K562 (cell line): ENCODE measurements around the gene TNRC6B. TPM values are rescaled to one million over a fixed set of nuclear protein-coding genes. Genes with fewer than 3 reads are reported as not detected.

Source experiments
- ATF7 ChIP-seq: fragments of 450-650 bp; IDR thresholded peaks from 2 replicates; pipeline ENCODE4 v1.7.1; 2014; ENCODE audit warnings: mild to moderate bottlenecking, moderate library complexity
- BCOR ChIP-seq: fragments of 450-650 bp; IDR thresholded peaks from 2 replicates; pipeline ENCODE4 v1.6.1; 2016
- DIDO1 ChIP-seq: fragments of 450-650 bp; IDR thresholded peaks from 2 replicates; pipeline ENCODE4 v1.6.1; 2016; ENCODE audit warnings: low read depth, missing biosample characterization, missing genetic modification characterization
- FOXK2 ChIP-seq, 2 experiments: fragments of 450-650 bp; IDR thresholded peaks in 1 of 2; conservative IDR thresholded peaks in 1 of 2; 2 replicates each; pipeline ENCODE4 v1.6.1; 2016; ENCODE audit warnings: low read depth in 2 of 2, mild to moderate bottlenecking in 1 of 2
- FOXP1 ChIP-seq: sonication (generic); formaldehyde crosslinking; IDR thresholded peaks from 2 replicates; pipeline ENCODE4 v1.8.0; 2022; ENCODE audit warnings: mild to moderate bottlenecking, missing genetic modification reagents
- GABPB1 ChIP-seq: sonication (generic); formaldehyde crosslinking; IDR thresholded peaks from 2 replicates; pipeline ENCODE4 v1.8.0; 2022; ENCODE audit warnings: mild to moderate bottlenecking, missing genetic modification reagents
- KDM5B ChIP-seq: fragments of 200-600 bp; sonication (generic); IDR thresholded peaks from 2 replicates; pipeline ENCODE4 v1.6.1; 2012; ENCODE audit warnings: low read depth, mild to moderate bottlenecking, moderate library complexity, low read length, control low read depth, inconsistent platforms; ENCODE audit not compliant: insufficient replicate concordance
- MAZ ChIP-seq, 2 experiments: fragments of 450-650 bp in 1 of 2; sonication (generic) in 1 of 2; formaldehyde crosslinking; IDR thresholded peaks in 1 of 2; conservative IDR thresholded peaks in 1 of 2; 2 replicates each; pipeline versions ENCODE4 v1.4.0 to v1.5.0; 2020; ENCODE audit warnings: mild to moderate bottlenecking in 1 of 2, missing genetic modification reagents in 1 of 2
- NFRKB ChIP-seq: fragments of 450-650 bp; IDR thresholded peaks from 2 replicates; pipeline ENCODE4 v1.6.1; 2016; ENCODE audit warnings: low read depth
- NR2C1 ChIP-seq, 2 experiments: fragments of 450-650 bp; IDR thresholded peaks; 2 replicates each; pipeline ENCODE4 v1.6.1; 2017; ENCODE audit warnings: mild to moderate bottlenecking in 2 of 2, antibody characterized with exemption in 1 of 2, inconsistent platforms in 1 of 2, missing compliant biosample characterization in 1 of 2, missing genetic modification characterization in 1 of 2
- NR4A1 ChIP-seq, 2 experiments: fragments of 250-450 bp in 1 of 2; fragments of 450-650 bp in 1 of 2; sonication (Bioruptor Pico) in 1 of 2; IDR thresholded peaks; 2 replicates each; pipeline versions ENCODE4 v1.4.0 to v1.6.1; 2016 to 2020; ENCODE audit warnings: mild to moderate bottlenecking in 2 of 2, missing compliant biosample characterization in 1 of 2, missing genetic modification characterization in 1 of 2, moderate library complexity in 1 of 2
- NRF1 ChIP-seq, 2 experiments: fragments of 450-650 bp; IDR thresholded peaks in 1 of 2; conservative IDR thresholded peaks in 1 of 2; 2 replicates each; pipeline ENCODE4 v1.6.1; 2014; ENCODE audit warnings: mild to moderate bottlenecking in 2 of 2
- POLR2AphosphoS5 ChIP-seq: IDR thresholded peaks from 2 replicates; pipeline ENCODE4 v1.6.1; 2011; ENCODE audit warnings: mild to moderate bottlenecking, low read depth, low read length, moderate library complexity; ENCODE audit not compliant: control insufficient read depth, insufficient read depth
- RB1 ChIP-seq: fragments of 450-650 bp; IDR thresholded peaks from 2 replicates; pipeline ENCODE4 v1.6.1; 2017; ENCODE audit warnings: low read depth, mild to moderate bottlenecking
- RBBP5 ChIP-seq: fragments of 200-600 bp; sonication (generic); IDR thresholded peaks from 2 replicates; pipeline ENCODE4 v1.6.1; 2012; ENCODE audit warnings: borderline replicate concordance, mild to moderate bottlenecking, low read length, control low read depth, inconsistent platforms; ENCODE audit not compliant: insufficient read depth, poor library complexity, severe bottlenecking
- RFX5 ChIP-seq: IDR thresholded peaks from 2 replicates; pipeline ENCODE4 v1.6.1; 2011; ENCODE audit warnings: low read depth, mild to moderate bottlenecking, improper control_type of control experiment, low read length
- SIN3A ChIP-seq, 2 experiments: fragments of 150-350 bp in 1 of 2; IDR thresholded peaks; 2 replicates each; pipeline ENCODE4 v1.6.1; 2011 to 2016; ENCODE audit warnings: borderline replicate concordance in 2 of 2, low read depth in 2 of 2, low read length in 2 of 2, mild to moderate bottlenecking in 2 of 2, moderate library complexity in 2 of 2; ENCODE audit not compliant: control insufficient read depth in 1 of 2
- SMARCE1 ChIP-seq: fragments of 450-650 bp; IDR thresholded peaks from 2 replicates; pipeline ENCODE4 v1.7.1; 2016; ENCODE audit warnings: mild to moderate bottlenecking
- SP2 ChIP-seq: IDR thresholded peaks from 2 replicates; pipeline ENCODE4 v1.6.1; 2011; ENCODE audit warnings: mild to moderate bottlenecking, low read depth, low read length, moderate library complexity; ENCODE audit not compliant: poor library complexity, severe bottlenecking; ENCODE audit errors: extremely low read depth
- STAT6 ChIP-seq: sonication (generic); formaldehyde crosslinking; IDR thresholded peaks from 2 replicates; pipeline ENCODE4 v1.8.1; 2023; ENCODE audit warnings: mild to moderate bottlenecking, missing genetic modification reagents
- TRIM25 ChIP-seq: fragments of 450-650 bp; IDR thresholded peaks from 2 replicates; pipeline ENCODE4 v1.7.0; 2016; ENCODE audit warnings: borderline replicate concordance
- polyA plus RNA-seq, 8 experiments: library from polyadenylated mRNA; depleted of rRNA in 4 of 8; stranded (reverse) in 5 of 8; unstranded in 3 of 8; fragments of >200 nt; fragmentation: Nextera tagmentation in 2 of 8; fragmentation: Illumina TruSeq in 1 of 8; extraction: Ambion mirVana in 2 of 8; extraction: Trizol in 1 of 8; gene quantifications; 2 replicates each; pipeline versions ENCODE4 v1.2.1 to v1.2.3, GENCODE V29; 2011 to 2014; ENCODE audit warnings: inconsistent platforms in 1 of 8, missing spikeins in 1 of 8
- total RNA-seq, 7 experiments: library from RNA; depleted of rRNA in 6 of 7; stranded (reverse); fragments of >200 nt in 6 of 7; fragmentation: Illumina TruSeq in 2 of 7; extraction: Trizol in 2 of 7; gene quantifications; 2 replicates each; pipeline versions ENCODE4 v1.2.1 to v1.2.3, GENCODE V29; 2011 to 2021; ENCODE audit warnings: low replicate concordance in 1 of 7

TNRC6B gene
- total and polyA plus RNA-seq, 9 of the 15 experiments (the other 6 are each of a cell fraction or from before 2014, with no cell fraction given) = 0.96 to 18.8 (median 10.8) TPM

DNA sequence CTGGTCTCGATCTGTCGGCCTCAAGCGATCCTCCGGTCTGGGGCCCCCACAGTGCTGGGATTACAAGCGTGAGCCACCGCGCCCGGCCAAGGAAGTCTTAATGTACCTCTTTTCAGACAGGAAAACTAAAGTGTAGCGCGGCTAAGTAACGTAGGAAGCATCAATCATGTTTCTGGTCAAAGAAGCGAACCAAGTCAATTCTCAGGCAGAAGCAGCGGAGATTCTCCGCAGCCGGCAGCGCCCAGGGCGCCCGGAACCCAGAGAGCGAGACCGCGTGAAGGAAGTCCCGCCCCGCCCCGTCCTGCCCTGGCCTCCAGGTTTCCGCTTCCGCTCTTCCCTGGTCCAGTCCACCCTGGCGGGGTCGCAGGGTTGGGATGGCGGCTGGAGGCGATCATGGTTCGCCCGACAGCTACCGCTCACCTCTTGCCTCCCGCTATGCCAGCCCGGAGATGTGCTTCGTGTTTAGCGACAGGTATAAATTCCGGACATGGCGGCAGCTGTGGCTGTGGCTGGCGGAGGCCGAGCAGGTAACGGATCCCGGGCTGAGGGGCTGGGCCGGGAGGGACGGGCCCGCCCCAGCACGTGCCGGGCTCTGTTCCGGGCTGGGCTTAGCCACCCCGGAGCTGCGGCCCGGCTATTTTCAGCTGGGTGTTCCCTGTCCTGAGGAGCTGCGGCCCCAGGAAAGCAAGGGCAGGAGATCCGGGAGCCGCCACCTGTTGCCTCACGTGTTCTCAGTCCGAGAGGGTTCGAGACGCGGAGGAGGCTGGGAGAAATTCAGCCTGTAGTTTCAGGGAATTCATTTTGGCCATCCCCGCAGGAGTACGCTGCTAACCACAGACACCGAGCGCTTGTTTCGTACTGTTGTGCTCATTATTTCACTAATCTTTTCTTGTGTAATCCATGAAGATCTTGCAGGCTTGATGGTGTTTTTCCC lies 168.7 kb downstream of the TNRC6B start, which contains the start of gene ADSL (continued):
- peak; percentile 85 for TF ChIP-seq RBBP5
- no peak for TF ChIP-seq NR4A1 (CRISPR knock-in tag; IDR thresholded peaks at IDR 0.05)
- peak; percentile 36; the same call in 1 of the 2 replicates for TF ChIP-seq NR4A1 (tag; IDR thresholded peaks at IDR 0.05)
- TF ChIP-seq POLR2AphosphoS5 = 0 out of 2 replicates have a peak, but pooled peaks have one; percentile 46
- no peak for TF ChIP-seq NRF1 (conservative IDR thresholded peaks at IDR 0.05 in 1 of 2, IDR thresholded peaks at IDR 0.05 in 1 of 2)
- TF ChIP-seq ATF7 = peak; percentile 93
- peak; percentile 60; the same call in 1 of the 2 replicates for TF ChIP-seq RB1
- peak; percentile 61 to 76 for TF ChIP-seq MAZ (CRISPR knock-in tag; conservative IDR thresholded peaks at IDR 0.05 in 1 of 2, IDR thresholded peaks at IDR 0.05 in 1 of 2)
- TF ChIP-seq TRIM25 = no peak
- peak in 1 of 2 experiments; percentile 79; a peak in 2 of 4 replicates for TF ChIP-seq FOXK2 (conservative IDR thresholded peaks at IDR 0.05 in 1 of 2, IDR thresholded peaks at IDR 0.05 in 1 of 2; ENCODE audit: low read depth in 2 of 2)
- TF ChIP-seq NFRKB = 0 out of 2 replicates have a peak, but pooled peaks have one; percentile 19
- peak; percentile 6 for TF ChIP-seq BCOR
- TF ChIP-seq GABPB1 (CRISPR knock-in tag) = peak; percentile 95
- peak; percentile 53; the same call in 1 of the 2 replicates for TF ChIP-seq DIDO1 (tag)
- peak; percentile 96 for TF ChIP-seq KDM5B
- peak; percentile 39 for TF ChIP-seq SP2
- TF ChIP-seq NR2C1 (IDR thresholded peaks at IDR 0.05) = peak; percentile 77
- TF ChIP-seq NR2C1 (tag; IDR thresholded peaks at IDR 0.05) = peak; percentile 85
- no peak for TF ChIP-seq RFX5
- no peak for TF ChIP-seq STAT6
- TF ChIP-seq FOXP1 (CRISPR knock-in tag) = peak; percentile 75; the same call in 1 of the 2 replicates
- TF ChIP-seq SMARCE1 = 0 out of 2 replicates have a peak, but pooled peaks have one; percentile 15
- TF ChIP-seq SIN3A (IDR thresholded peaks at IDR 0.05; ENCODE audit: borderline replicate concordance in 2 of 2, control insufficient read depth in 1 of 2, low read depth in 2 of 2, low read length in 2 of 2) = peak; percentile 87 to 89; a peak in 3 of 4 replicates
